ENCODE data around the gene UNC13D.

DNA sequence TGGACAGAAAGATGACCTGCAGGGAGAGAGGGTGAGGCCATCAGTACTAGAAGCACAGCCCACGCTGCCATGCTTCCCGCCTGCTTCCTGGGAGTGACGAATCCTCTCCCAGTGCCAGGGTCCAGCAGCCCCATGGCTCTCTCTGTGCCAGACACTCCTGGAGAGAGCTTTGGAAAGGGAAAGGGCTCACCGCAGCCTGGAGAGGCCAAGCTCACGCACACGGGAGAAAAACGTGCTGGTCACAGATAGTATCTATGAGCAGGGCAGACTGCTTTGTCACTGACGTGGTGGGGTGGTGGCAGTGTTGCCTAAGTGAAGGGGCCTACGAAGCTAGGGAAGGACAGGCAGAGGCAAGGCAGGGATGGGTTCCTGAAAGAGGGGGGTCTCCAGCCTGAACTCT is 5.5 kb upstream of the UNC13D start:
- TF ChIP-seq BACH2 (CRISPR knock-in tag; IDR thresholded peaks at IDR 0.05; ENCODE audit: borderline replicate concordance) = no peak
- no peak for TF ChIP-seq ESRRG (CRISPR knock-in tag; IDR thresholded peaks at IDR 0.05)
- no peak for TF ChIP-seq PPARA (CRISPR knock-in tag; IDR thresholded peaks at IDR 0.05; ENCODE audit: borderline replicate concordance)
- TF ChIP-seq ISL1 (CRISPR knock-in tag; IDR thresholded peaks at IDR 0.05) = no peak
- TF ChIP-seq TCF4 (CRISPR knock-in tag; IDR thresholded peaks at IDR 0.05; ENCODE audit: borderline replicate concordance) = no peak
- TF ChIP-seq GLIS3 (CRISPR knock-in tag; IDR thresholded peaks at IDR 0.05) = no peak
- TF ChIP-seq ZC3H10 (CRISPR knock-in tag; IDR thresholded peaks at IDR 0.05) = no peak
- TF ChIP-seq, protein P1, sequence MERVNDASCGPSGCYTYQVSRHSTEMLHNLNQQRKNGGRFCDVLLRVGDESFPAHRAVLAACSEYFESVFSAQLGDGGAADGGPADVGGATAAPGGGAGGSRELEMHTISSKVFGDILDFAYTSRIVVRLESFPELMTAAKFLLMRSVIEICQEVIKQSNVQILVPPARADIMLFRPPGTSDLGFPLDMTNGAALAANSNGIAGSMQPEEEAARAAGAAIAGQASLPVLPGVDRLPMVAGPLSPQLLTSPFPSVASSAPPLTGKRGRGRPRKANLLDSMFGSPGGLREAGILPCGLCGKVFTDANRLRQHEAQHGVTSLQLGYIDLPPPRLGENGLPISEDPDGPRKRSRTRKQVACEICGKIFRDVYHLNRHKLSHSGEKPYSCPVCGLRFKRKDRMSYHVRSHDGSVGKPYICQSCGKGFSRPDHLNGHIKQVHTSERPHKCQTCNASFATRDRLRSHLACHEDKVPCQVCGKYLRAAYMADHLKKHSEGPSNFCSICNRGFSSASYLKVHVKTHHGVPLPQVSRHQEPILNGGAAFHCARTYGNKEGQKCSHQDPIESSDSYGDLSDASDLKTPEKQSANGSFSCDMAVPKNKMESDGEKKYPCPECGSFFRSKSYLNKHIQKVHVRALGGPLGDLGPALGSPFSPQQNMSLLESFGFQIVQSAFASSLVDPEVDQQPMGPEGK (CRISPR knock-in tag; IDR thresholded peaks at IDR 0.05; ENCODE audit: borderline replicate concordance) = no peak
- no peak for TF ChIP-seq ZNF70 (CRISPR knock-in tag; IDR thresholded peaks at IDR 0.05)
- no peak for TF ChIP-seq ZNF565 (CRISPR knock-in tag; conservative IDR thresholded peaks at IDR 0.05; ENCODE audit: low read depth)

Data from SK-N-SH treated with all-trans-retinoic acid at 6 μM for 48 hours (cell line).